HG03521 (cell line): ENCODE measurements around the gene IL17RE.
"Not testable (repeated sequence)": the region's sequence is repeated elsewhere in the genome, so short reads cannot be mapped to it uniquely, and the experiment has no call there.

Experiments
- ATAC-seq: cut with Tn5 transposase; IDR thresholded peaks from one replicate; pipeline ENCODE4 v1.9.1; 2021; ENCODE audit warnings: mild to moderate bottlenecking, moderate library complexity; ENCODE audit not compliant: unreplicated experiment

Gene IL17RE

DNA sequence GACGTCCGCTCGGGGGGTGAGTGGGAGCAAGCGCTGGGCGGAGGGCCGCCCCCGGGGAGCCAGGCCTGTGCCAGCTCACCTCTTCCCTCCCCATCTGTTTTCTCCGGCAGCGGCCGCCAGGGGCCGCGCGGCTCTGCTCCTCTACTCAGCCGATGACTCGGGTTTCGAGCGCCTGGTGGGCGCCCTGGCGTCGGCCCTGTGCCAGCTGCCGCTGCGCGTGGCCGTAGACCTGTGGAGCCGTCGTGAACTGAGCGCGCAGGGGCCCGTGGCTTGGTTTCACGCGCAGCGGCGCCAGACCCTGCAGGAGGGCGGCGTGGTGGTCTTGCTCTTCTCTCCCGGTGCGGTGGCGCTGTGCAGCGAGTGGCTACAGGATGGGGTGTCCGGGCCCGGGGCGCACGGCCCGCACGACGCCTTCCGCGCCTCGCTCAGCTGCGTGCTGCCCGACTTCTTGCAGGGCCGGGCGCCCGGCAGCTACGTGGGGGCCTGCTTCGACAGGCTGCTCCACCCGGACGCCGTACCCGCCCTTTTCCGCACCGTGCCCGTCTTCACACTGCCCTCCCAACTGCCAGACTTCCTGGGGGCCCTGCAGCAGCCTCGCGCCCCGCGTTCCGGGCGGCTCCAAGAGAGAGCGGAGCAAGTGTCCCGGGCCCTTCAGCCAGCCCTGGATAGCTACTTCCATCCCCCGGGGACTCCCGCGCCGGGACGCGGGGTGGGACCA lies 30.4 kb downstream of the IL17RE start:
- peak; percentile 58 for ATAC-seq

DNA sequence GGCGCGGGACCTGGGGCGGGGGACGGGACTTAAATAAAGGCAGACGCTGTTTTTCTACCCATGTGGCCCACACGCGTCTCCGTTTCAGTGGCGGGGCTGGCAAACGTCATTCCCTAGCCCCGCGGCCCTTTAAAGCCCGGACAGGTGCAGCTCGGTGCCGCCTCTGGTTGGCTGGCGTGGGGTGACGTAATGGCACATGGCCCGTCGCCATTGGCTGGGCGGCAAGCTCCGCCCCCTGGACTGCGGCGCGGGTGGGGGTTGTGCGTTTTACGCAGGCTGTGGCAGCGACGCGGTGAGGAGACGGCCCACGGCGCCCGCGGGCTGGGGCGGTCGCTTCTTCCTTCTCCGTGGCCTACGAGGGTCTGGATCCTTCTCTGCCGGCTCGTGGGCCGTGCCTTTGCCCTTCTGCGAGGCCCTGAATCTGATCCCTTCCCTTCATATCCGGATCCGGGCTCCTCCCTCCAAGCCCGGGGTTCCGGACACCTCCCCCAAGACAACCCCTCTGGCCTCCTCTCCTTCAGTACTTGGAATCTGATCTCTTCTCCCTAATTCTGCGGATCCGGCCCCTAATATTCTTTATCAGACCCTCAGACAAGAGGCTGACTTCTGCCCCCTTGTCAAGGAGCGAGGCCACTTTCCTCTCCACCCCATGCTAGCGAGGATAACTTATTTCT lies 31.1 kb downstream of the IL17RE start, which contains the start of gene CRELD1:
Gene CRELD1, plus strand, starts transcription at position 274 of the 674 bp plus-strand sequence. CDS start 605 bp downstream, outside the sequence.
- ATAC-seq: peak; percentile 86

GRCh38 chr3:9934235-9934621 lies 31.6 kb downstream of the IL17RE start:
- ATAC-seq: no peak

- no peak for ATAC-seq
These were observed 32.3 kb downstream of the IL17RE start for GRCh38 chr3:9934993-9935392.

DNA sequence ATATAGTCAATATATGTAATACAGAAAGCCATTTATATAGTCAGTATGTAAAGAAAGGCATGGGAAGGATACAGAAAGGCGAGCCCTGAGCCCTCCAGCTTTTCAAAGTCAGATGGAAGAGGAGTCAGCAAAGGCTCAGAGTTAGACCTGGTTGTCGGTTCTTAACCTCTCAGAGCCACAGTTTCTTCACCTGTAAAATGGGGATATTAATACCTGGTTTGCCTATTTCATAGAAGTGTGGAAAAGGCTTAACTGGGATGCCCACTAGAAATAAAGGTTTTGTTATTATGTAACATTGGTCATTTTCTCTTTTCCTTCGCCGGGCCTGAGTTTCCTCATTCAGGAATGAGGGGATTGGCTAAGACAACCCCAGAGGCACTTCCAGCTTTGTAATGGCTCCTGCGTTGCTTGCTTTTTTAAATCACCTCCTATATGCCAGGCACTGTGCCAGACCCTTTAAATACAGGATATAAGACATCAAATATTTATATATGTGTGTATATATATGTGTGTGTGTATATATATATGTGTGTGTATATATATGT lies 33.4 kb downstream of the IL17RE start:
- no peak for ATAC-seq

DNA sequence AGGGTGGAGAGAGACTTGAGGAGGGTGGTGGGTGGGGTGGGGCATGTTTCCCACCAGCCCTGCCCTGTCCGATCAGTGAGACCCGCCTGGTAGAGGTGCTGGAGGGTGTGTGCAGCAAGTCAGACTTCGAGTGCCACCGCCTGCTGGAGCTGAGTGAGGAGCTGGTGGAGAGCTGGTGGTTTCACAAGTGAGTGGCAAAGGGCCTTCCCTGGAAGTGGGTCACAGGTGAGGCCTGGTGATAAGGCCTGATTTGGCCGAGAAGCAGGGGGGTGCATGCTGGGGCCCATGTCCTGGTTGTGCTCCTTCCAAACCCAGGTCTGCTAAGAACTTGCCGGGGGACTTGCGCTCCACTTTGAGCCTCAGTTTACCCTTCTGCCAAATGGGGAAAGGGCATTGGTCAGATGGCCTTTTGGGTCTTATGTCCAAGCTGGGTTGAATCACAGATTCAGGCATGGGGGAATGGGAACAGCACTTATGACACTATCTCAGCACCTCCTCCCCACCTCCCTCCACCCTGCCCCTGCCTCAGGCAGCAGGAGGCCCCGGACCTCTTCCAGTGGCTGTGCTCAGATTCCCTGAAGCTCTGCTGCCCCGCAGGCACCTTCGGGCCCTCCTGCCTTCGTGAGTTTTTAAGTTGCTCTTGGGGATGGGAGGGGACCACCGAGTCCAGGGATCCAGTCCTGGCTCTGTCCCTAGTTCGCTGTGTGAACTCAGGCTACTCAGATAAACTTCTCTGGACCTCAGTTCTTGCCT lies 35.0 kb downstream of the IL17RE start:
- no peak for ATAC-seq

DNA sequence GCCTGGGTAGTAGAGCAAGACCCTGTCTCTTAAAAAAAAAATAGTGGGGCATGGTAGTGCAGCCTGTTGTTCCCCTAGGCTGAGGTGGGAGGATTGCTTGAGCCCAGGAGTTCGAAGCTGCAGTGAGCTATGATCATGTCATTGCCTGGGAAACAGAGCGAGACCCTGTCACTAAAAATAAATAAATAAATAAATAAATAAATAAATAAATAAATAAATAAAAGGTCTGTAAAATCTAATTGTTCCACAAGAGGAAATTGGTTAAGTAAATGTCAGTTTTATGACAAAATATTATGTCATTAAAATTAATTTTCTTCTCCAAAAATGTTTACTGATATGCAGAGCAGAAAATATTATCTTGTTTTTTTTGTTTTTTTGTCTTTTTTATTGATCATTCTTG lies 36.3 kb downstream of the IL17RE start:
- no peak for ATAC-seq

GRCh38 chr3:9939906-9940305 lies 37.3 kb downstream of the IL17RE start:
- ATAC-seq: not testable (repeated sequence)

GRCh38 chr3:9940746-9941145 lies 38.1 kb downstream of the IL17RE start:
- ATAC-seq: no peak

DNA sequence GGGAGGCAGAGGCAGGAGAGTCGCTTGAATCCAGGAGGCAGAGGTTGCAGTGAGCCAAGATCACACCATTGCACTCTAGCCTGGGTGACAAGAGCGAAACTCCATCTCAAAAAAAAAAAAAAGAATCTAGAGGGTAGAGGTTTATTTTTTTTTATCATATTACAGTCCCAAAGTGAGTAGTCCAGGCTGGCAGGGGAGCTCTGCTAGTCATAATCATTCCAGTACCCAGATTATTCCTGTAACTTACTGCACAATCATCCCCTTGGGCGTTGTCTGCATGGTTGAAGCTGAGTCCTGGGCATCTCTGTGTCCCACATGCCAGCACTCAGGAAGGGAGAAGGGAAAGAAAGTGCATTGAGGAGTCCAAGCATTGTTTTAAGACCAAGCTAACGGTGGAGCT lies 39.5 kb downstream of the IL17RE start:
- no peak for ATAC-seq

- no peak for ATAC-seq
These were observed 40.5 kb downstream of the IL17RE start for GRCh38 chr3:9942934-9943690.

- ATAC-seq: no peak
These were observed 41.6 kb downstream of the IL17RE start for GRCh38 chr3:9944271-9944670.

- no peak for ATAC-seq
These were observed 42.7 kb downstream of the IL17RE start for GRCh38 chr3:9945358-9945757.

GRCh38 chr3:9946112-9947024 lies 43.7 kb downstream of the IL17RE start:
- no peak for ATAC-seq

DNA sequence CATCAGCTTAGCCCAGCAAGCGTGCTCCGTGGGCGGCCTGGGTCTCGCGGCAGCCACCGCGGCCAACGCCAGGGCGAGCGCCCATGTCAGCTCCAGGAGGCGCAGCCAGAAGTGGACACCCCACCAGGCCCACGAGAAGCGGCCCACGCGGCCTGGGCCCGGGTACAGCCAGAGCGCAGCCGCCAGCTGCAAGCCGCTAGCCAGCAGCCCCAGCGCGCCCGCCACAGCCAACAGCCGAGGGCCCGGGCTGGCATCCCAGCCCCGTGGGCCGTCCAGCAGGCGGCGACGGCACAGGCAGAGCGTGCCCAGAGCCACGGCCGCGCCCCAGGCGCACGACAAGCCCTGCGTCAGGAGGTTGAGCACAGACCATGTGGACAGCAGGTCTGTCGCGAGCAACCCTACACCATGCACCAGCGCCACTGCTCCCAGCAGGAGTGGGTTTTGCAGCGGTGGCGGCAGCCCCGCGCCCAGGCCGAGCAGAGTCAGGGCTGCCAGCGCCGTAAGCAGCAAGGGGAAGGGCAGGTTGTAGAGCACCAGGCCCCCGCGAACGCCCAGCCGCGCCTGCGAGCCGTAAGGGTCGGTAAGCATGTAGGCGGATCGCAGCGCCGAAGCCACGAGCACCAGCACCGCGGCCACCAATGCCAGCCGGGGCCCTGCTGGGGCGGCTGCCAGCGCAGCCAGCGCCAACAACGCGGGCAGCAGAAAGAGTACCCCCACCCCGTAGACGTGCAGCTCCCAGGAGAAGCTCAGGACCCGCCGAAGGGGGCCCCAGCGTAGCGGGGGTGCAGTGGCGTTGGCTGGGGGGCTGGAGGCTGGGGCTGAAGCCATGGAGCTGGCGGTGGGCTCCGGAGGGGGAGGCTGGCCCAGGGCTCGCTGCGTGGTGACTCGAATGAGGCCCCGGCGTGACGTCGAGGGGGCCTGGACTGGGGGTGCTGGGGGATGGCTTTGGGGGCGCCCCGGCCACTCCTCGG lies 44.7 kb downstream of the IL17RE start:
- no peak for ATAC-seq

DNA sequence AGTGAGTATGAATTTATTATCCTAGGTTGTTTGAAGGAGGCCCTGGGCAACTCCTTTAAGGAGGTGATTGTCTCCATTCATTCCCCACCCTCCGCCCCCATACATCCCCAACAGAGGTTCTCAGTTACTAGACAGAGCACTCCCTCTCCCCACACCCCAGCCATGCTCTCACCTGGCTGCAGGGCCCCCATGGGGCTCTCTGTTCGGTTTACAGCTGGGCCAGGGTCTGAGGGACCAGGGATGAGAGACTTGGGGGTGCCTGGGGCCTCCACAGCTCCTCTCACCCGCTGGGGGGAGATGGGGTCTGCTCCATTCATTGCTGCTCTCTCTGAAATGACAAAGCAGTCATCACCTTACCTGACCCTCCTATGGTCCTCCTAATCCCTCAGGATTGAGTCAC lies 45.9 kb downstream of the IL17RE start:
- no peak for ATAC-seq

DNA sequence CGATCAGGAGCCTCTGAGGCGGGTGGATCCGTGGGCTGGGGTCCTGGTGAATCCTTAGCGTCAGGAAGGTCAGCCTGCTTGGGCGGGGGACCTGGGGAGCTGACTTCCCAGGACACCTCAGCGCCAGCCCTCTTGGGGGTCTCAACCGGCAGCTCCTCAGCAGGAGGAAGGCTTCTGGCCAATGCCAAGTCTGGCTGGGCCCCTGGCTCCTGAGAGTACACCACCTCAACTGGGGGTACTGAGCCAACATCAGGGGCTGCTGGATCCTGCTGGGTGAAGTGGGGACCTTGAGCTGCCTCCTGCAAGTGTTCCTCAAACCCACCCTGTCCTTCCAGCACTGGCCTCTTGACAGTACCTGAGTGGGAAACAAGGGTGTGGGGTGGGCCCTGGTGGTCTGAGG lies 46.5 kb downstream of the IL17RE start:
- no peak for ATAC-seq

DNA sequence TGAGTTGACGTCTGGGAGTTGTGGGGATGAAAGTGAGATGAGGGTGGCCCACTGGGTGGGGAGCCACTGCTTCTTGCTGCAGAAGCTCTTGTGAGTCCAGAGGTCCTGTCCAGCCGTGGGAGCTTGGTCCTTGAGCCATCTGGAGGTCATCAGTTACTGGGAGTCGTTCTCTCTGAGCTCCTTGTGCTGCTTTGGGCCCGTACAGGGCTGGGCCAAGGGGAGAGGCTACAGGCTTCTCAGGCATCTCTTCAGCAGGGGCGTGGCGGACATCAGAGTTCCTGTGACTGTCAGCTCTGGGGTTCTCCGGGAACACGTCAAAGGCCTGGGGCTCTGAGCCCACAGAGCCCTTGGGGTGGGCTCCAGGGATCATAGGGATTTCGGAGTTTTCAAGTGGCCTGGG lies 47.0 kb downstream of the IL17RE start:
- ATAC-seq: no peak

DNA sequence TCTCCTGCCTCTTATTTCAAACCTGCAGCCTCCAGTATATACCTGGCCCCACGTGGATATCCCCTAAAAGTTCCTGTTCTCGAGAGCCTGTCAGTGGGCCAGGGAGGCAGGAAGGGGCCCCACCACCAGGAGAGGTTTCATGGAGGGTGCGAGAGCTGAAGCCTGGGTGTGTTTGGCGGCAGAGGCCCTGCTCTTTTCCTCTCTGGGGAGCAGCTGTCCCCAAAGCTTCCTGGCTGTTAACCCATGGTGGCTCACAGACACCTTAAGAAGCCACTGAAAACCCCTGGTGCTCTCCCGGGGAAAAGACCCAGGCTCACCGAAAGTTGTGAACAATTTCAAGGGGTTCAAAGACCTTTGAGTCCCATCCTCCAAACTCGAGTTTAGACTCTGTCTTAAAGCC lies 48.5 kb downstream of the IL17RE start:
- no peak for ATAC-seq
